ENCODE results near the gene UBE2M.

UBE2M gene

DNA sequence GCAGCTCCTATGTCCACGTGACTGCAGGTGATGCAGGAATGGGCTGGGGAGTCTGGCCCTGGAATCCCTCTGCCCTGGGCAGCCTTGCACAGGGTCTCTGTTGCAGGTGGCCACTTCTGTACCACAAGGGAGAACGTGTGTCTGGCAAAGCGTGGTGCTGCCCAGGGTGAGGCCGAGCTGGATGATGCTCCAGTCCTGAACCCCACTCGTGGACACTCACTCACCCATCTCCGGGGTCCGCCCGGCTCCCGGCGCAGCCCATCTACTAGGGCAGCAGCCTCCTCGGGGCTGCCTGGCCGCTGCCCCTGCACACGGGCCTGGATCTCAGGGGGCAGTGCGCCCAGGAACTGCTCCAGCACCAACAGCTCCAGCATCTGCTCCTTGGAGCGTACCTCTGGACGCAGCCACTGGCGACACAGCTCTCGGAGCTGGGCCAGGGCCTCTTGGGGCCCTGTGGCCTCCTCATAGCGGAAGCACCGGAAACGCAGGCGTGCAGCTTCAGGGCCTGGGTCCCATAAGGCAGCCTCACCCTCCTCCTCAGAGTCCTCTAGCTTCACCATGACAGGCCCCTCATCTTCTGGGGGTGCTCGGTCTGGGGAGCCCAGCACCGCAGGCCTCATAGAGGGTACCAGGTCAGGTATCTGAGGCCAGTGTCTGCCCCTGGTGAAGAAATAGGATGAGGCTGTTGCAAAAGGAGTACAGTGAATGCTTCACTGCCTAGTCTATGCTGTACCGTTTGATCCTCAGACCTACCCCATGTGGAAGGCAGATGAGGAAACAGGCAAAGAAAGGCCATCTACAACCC is 12.6 kb upstream of the UBE2M start:
- DNase-seq (ENCODE audit: low read depth), result no peak

DNA sequence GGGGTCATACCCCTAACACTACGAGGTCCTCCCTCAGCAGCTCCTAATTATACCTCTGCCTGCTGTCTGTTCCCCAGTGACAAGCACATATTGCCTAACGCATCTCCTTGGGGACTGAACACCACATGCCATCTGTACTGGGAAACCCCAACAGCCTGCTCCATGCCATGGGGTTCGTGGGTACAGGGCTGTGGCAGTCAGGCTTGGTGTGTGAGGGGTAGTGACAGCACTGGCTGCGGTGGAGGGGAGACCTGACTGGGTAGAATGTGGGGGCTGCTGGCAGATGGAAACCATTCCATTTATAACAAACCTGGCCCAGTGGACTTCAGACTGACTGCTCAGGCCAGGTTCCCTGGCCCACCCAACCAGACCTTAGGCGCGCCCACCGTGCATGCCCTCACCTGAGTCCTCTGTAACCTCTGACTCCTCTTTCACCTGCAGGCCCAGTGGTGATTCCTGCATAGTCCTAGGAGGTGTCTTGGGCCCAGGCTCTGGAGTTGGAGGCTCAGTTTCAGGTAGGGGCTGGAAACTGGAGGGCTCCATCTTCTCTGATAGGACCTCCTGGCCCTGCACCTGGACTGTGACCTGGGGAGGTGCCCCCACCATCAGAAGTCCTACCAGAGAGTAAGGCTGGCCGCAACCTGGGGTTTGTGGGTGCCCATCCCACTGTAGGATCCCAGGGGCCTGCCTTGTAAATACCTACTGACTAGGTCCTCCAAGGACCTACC is 11.7 kb upstream of the UBE2M start:
- DNase-seq (ENCODE audit: low read depth), result no peak

DNA sequence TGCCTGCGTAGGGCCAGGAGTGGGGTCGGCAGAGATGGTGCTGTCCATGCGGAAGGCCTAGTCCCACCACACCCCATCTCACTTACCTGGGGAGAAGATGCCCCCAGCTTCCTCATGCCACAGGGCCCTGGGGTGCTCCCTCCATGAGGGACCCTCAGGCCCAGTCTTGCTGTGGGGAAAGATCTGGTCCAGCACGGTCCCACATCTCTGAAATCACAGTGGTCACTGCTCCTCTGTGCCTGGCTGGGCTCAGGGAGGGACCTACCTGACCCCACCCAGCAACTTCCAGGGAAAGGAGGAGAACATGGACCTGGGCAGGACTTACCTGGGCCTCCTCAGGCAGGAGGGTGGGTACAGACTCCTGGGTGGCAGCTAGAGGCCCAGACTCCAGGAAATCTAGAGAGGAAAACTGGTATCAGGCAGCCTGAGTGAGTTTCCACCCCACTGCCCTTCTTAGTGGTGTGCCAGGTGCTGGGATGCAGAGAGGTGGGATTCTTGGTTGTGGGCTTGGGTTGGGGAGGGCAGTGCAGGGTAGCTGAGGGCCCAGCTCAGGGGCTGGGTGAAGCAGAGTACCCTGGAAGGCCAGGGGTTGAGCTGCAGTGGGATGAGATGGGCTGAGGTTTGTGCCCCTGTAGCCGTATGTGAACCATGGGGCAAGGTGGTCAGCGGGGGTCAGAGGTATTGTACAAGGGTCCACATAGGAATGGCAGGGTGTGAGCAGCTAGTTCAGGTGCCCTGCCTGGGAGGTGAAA is 11.0 kb upstream of the UBE2M start:
- DNase-seq (ENCODE audit: low read depth), result no peak

DNA sequence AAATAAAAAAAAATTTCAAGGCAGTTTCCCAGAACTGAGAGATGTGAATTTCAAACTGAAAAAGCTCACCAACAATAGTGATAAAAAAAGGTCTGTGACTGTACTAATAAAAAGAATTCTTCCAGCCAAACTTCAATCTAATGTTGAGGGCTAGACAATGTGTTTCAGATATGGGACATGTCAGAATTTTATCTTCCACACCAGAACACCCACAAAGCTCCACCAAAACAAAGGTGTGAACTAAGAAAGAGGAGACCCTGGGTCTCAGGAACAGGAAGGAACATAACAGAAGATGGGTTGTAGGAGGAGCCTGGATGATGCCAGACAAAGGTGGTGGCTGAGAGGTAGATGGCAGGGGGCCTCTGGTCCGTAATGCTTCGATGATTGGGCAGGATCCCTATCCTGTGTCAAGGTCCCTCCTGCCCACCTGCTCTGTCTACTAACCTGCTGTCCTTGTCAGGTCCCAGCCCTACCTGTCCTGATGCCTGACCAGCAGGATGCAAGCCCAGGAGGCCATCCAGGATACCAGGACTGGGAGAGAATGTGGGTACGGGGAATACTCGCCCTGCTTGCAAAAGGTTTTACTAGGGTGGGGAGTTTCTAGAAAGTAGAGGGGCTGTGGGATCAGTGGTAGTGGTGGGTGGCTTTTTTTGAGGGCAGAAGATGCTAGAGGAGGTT is 10.2 kb upstream of the UBE2M start:
- no peak for DNase-seq (ENCODE audit: low read depth)

GRCh38 chr19:58566989-58567388 is 8.6 kb upstream of the UBE2M start:
- DNase-seq (ENCODE audit: low read depth), result no peak

- DNase-seq (ENCODE audit: low read depth), result no peak
Observed at GRCh38 chr19:58563823-58564222, 5.4 kb upstream of the UBE2M start.

GRCh38 chr19:58563034-58563573 is 4.7 kb upstream of the UBE2M start:
- DNase-seq (ENCODE audit: low read depth), result no peak

GRCh38 chr19:58562122-58563033 is 4.0 kb upstream of the UBE2M start:
- DNase-seq (ENCODE audit: low read depth), result no peak

- no peak for DNase-seq (ENCODE audit: low read depth)
Observed at GRCh38 chr19:58561373-58562121, 3.1 kb upstream of the UBE2M start.

GRCh38 chr19:58560921-58561320 is 2.5 kb upstream of the UBE2M start:
- DNase-seq (ENCODE audit: low read depth), result no peak

DNA sequence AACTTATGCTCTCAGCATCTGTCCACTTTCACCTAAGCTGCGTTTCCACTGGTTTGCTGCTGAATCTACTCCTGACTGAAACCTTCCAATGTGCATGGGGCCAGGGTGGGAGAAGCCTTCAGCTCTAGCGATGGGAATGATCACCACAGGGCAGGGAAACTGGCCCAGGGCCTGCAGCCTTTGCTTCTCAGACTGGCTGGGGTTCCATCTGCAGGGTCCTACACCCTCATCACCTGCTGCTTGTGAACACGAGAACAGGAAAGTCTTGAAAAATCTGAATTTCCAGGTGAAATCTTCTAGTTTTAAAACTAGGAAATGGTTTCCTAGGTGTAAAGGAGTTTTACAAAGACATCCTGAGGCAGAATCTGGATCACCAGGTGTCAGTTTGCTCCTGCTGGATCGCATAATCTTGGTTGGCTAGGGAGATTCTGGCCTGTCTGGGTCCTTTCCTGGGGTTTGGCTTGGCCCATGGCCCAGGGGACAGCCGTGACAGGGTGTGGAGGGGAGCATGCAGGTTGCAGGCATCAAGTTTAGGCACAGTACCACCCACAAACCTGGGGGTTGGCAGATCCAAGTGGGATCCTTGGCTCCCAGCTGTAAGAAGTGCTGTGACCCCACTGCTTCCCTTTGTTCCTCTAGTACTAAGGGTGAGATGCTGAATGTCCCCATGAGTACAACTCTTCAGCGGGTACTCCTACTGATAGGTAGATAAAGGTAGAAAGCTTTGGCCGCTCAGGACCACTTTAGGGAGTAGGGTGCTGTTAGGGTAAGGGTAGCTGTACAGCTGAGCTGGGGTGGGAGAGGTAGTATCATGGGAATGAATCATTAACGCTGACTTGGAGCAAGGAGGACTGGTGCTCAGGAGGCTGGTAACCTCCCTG is 1.8 kb upstream of the UBE2M start:
- DNase-seq (ENCODE audit: low read depth), result no peak

DNA sequence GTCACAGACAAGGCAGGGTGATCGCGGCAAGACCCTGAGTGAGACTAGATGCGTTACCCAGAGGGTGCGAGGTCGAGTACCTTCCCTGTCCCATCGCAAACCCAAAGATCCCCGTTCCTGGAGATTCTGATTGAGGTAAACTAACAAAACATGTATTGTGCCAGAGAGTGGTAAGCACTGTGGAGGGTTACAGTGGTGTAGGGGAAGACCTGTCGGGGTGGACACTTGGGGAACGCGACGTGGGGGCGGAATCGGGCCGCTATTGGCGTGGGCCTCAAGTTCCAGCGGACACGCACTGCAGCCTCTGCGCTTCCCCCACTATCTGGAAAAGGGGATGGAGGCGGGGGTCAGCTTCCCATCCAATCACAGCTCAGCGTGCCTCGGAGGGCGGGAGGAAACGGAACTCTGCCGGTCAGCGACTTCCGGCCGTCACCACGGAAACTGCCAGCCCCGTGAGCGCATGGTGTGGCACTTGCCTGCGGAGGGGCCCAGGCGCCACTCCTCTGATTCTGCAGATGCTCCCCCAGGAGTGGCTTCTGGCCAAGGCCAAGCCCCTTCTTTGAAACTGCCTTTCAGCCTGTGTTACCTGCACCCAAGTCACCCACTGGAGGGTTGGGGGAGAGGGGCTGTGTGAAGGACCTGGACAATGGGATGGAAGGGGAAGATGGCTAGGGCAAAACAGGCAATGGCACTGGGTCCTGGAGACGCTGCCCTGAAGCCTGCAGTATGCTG is 1.0 kb upstream of the UBE2M start:
- peak; percentile 89 for DNase-seq (ENCODE audit: low read depth)

- DNase-seq (ENCODE audit: low read depth), result peak; percentile 97
Observed at GRCh38 chr19:58558623-58559274, 338 bp upstream of the UBE2M start.

- no peak for DNase-seq (ENCODE audit: low read depth)
Observed at GRCh38 chr19:58557221-58558065, 968 bp downstream of the UBE2M start.

- DNase-seq (ENCODE audit: low read depth), result no peak
Observed at GRCh38 chr19:58556622-58557220, 1.7 kb downstream of the UBE2M start.

- no peak for DNase-seq (ENCODE audit: low read depth)
Observed at GRCh38 chr19:58555920-58556621, 2.3 kb downstream of the UBE2M start.
